Stomach (tissue), 9 donors: ENCODE results near the gene CACNG4. TPM values are rescaled to one million over a fixed set of nuclear protein-coding genes. Genes with fewer than 3 reads are reported as not detected.

Experiments used
- DNase-seq, 2 donors: peaks; one replicate each; pipeline versions ENCODE4 v3.0.0 to v3.0.0-alpha.2; 2013 to 2019
- H3K27ac ChIP-seq, 5 donors: fragments of 200-600 bp in 4 of 5; sonication (generic) in 4 of 5; one replicate each; pipeline ENCODE4 v1.5.1; 2013 to 2019; ENCODE audit warnings: mild to moderate bottlenecking in 1 of 5, moderate library complexity in 1 of 5
- H3K27me3 ChIP-seq, 3 donors: fragments of 200-600 bp; sonication (generic); one replicate each; pipeline ENCODE4 v1.5.1; 2017 to 2019; ENCODE audit warnings: mixed run types in 1 of 3
- H3K36me3 ChIP-seq, 4 donors: fragments of 200-600 bp; sonication (generic); 1 replicate in 3 of 4; 2 replicates in 1 of 4; pipeline ENCODE4 v1.5.1; 2016 to 2019
- H3K4me1 ChIP-seq, 4 donors: fragments of 200-600 bp; sonication (generic); one replicate each; pipeline ENCODE4 v1.5.1; 2016 to 2019
- H3K4me3 ChIP-seq, 4 donors: fragments of 200-600 bp; sonication (generic) in 3 of 4; one replicate each; pipeline ENCODE4 v1.5.1; 2016 to 2019; ENCODE audit warnings: mild to moderate bottlenecking in 1 of 4
- H3K9me3 ChIP-seq, 4 donors: fragments of 200-600 bp; sonication (generic); one replicate each; pipeline ENCODE4 v1.5.1; 2016 to 2019
- EP300 ChIP-seq: sonication (generic); formaldehyde crosslinking; IDR thresholded peaks from one replicate; pipeline ENCODE4 v1.6.1; 2017; ENCODE audit warnings: antibody characterized with exemption
- POLR2A ChIP-seq, 4 donors: fragments of 450-650 bp; IDR thresholded peaks; one replicate each; pipeline ENCODE4 v1.6.1; 2016; ENCODE audit warnings: antibody characterized with exemption in 4 of 4, control low read depth in 2 of 4, mild to moderate bottlenecking in 1 of 4, moderate library complexity in 1 of 4
- POLR2AphosphoS5 ChIP-seq, 3 donors: sonication (generic); formaldehyde crosslinking; IDR thresholded peaks; one replicate each; pipeline ENCODE4 v1.6.1; 2016; ENCODE audit warnings: antibody characterized with exemption in 3 of 3
- WGBS, 5 donors: extraction: QIAGEN DNeasy Blood & Tissue Kit in 3 of 5; methylation state at CpG; one replicate each; pipeline versions ENCODE4 v1.1.5 to v1.1.7; 2013 to 2018; 5-methylcytosine and 5-hydroxymethylcytosine counted together
- intact Hi-C: fragments of 100-400 bp; cut with DNase I; formaldehyde crosslinking; loops from one replicate; pipeline ENCODE4 v1.15.1; 2023; ENCODE audit warnings: low total_unique reads
- polyA plus RNA-seq, 3 donors: library from polyadenylated mRNA; stranded (reverse); fragments of 200-250 nt; gene quantifications; one replicate each; pipeline ENCODE4 v1.2.3, GENCODE V29; 2013
- total RNA-seq, 5 donors: library from RNA; depleted of rRNA; stranded (reverse); fragments of >200 nt; gene quantifications; one replicate each; pipeline versions ENCODE4 v1.1.0 to v1.2.3, GENCODE V29; 2014 to 2016
- TF ChIP-seq, protein P1 (sequence below), 7 experiments: fragments of 450-650 bp in 4 of 7; fragments of 200-600 bp in 3 of 7; sonication (generic) in 3 of 7; IDR thresholded peaks; one replicate each; pipeline ENCODE4 v1.5.1; 2016 to 2019; ENCODE audit warnings: antibody characterized with exemption in 7 of 7, control low read depth in 2 of 7, mild to moderate bottlenecking in 1 of 7
- donor health status: healthy with polysubstance abuse.
- donor health status: Bipolar disorder and iron deficiency.
- donor health status: healthy.

Gene CACNG4
- total and polyA plus RNA-seq, 8 donors: 0.15 to 8.8 (median 0.96) TPM; not detected in 2

DNA sequence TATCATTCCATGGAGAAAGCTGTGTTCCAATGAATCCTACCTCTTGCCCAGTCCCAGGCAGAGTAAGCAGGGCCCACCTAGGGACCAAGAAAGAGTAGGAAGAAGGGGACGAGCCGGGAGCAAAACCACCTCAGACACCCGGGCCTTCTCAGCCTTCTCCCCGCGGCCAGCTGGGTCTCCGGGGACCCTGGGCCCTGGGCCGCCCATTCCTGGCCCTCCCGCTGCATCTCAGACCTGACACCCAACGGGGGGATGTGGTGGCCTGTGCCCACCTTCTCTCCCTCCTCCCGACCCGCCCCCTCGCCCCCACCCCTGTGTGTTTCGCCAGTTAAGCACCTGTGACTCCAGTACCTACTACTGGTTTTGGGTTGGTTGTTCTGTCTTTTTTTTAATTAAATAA, 68.5 kb downstream of the CACNG4 start:
- WGBS, 5 donors: 85 to 94% (median 91%) methylated on average over 13 of the region's 13 CpGs

DNA sequence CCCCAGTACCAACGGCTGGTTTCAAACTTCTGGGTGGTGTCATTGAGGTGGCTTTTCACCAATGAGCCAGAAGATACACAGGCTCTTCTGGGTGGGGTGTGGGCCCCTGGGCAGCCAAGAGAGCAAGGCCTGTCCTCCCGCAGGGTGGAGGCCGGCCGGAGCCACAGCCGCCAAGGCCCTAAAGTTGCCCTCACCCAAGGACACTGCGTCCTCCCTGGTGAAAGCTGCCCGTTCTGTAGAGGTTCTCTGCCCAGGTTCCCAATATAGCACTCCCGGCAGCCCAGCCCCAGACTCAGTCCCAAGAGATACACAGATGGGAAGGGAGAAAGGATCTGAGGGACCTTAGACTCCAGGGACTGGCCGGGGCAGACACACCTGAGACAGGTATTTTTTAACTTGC, 69.1 kb downstream of the CACNG4 start:
- H3K4me1 ChIP-seq: no peaks in the 10 kb centered on the region
- no peak overlapping the region for H3K4me3 ChIP-seq
- H3K9me3 ChIP-seq: no peaks in the 10 kb centered on the region
- H3K27me3 ChIP-seq: no peaks in the 10 kb centered on the region
- no peak overlapping the region for H3K27ac ChIP-seq
- no peak for TF ChIP-seq EP300
- no peak for TF ChIP-seq POLR2A (IDR thresholded peaks at IDR 0.05)
- TF ChIP-seq, protein P1, sequence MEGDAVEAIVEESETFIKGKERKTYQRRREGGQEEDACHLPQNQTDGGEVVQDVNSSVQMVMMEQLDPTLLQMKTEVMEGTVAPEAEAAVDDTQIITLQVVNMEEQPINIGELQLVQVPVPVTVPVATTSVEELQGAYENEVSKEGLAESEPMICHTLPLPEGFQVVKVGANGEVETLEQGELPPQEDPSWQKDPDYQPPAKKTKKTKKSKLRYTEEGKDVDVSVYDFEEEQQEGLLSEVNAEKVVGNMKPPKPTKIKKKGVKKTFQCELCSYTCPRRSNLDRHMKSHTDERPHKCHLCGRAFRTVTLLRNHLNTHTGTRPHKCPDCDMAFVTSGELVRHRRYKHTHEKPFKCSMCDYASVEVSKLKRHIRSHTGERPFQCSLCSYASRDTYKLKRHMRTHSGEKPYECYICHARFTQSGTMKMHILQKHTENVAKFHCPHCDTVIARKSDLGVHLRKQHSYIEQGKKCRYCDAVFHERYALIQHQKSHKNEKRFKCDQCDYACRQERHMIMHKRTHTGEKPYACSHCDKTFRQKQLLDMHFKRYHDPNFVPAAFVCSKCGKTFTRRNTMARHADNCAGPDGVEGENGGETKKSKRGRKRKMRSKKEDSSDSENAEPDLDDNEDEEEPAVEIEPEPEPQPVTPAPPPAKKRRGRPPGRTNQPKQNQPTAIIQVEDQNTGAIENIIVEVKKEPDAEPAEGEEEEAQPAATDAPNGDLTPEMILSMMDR (IDR thresholded peaks at IDR 0.05): no peak
- no peak for TF ChIP-seq POLR2AphosphoS5 (IDR thresholded peaks at IDR 0.05)
- no peaks in the 10 kb centered on the region for H3K36me3 ChIP-seq
- no peak for DNase-seq
- intact Hi-C loops: no loop called here
- WGBS, 5 donors: 90 to 94% (median 93%) methylated on average over 3 to 9 of the region's 9 CpGs

More for the DNA sequence above, 68.5 kb downstream of the CACNG4 start:
- TF ChIP-seq POLR2AphosphoS5 (IDR thresholded peaks at IDR 0.05): no peak
- TF ChIP-seq, protein P1 (IDR thresholded peaks at IDR 0.05): no peak
- intact Hi-C loops: no loop called here
- no peaks in the 10 kb centered on the region for H3K9me3 ChIP-seq
- H3K4me3 ChIP-seq: no peak overlapping the region
- no peak overlapping the region for H3K27ac ChIP-seq
- H3K36me3 ChIP-seq: no peaks in the 10 kb centered on the region
- no peak for DNase-seq
- no peaks in the 10 kb centered on the region for H3K27me3 ChIP-seq
- H3K4me1 ChIP-seq: no peaks in the 10 kb centered on the region

DNA sequence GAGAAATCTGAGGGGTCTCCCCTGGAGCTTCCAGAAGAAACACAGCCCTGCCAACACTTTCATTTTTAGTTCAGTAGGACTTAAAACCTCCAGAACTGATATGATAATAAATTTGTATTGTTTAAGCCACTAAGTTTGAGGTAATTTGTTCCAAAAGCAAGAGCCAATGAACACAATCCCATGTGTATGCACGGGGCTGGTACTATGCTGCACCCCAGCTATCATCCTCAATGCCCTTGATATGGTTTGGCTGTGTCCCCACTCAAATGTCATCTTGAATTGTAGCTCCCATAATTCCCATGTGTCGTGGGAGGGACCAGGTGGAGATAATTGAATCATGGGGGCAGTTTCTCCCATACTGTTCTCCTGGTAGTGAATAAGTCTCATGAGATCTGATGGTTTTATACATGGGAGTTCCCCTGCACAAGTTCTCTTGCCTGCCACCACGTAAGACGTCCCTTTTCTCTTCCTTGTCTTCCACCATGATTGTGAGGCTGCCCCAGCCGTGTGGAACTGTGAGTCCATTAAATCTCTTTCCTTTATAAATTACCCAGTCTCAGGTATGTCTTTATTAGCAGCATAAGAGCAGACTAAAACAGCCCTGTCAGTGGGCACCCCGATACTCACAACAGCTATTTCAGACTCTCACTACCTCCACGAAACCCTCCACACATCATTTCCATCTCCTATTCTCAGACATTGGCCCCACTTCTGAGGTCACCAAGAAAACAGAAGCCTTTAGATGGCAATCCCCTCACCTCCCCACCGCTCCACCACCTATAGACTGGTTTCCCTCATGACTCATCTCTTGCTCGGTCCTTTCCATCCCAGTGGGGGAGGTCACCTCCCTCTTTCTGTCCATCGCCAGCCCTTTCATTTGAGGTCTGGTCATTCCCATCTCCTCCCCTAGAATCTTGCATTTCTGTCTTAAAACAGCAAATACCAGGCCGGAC, 70.9 kb downstream of the CACNG4 start:
- 73 to 85% (median 78%) methylated on average over 10 to 11 of the region's 11 CpGs for WGBS, 5 donors
- Histone ChIP-seq H3K4me1 (no peaks in the 10 kb centered on the region), H3K4me3 (no peak overlapping the region), H3K9me3 (no peaks in the 10 kb centered on the region), H3K36me3 (no peaks in the 10 kb centered on the region), H3K27me3 (no peaks in the 10 kb centered on the region), H3K27ac (no peak overlapping the region)
- TF ChIP-seq, protein P1 (IDR thresholded peaks at IDR 0.05): no peak
- no peak for TF ChIP-seq POLR2AphosphoS5 (IDR thresholded peaks at IDR 0.05)
- intact Hi-C loops: no loop called here
- DNase-seq: no peak

DNA sequence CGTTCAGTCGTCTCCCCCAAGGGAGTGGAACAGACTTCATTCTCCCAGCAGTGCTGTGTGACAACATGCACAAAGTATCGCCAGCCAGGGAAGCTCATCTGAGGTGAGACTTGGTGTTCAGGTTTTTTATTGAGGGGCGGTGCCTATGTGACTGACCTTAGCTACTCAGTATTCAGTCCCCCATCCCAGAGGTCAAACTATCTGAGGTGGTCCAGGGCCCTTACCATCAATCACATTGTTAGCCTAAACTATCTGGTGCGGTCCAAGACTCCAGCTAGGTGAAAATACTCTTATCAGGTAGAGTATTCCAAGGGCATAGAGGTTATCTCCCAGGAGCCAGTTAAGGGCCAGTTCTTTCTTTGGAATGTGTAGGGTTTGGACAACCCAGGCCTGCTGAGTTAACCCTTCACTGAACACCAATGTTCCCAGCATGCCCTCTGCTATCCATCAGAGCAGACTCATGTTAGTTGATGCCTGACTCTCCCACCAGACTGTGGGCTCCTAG, 74.4 kb downstream of the CACNG4 start:
- intact Hi-C loops: no loop called here
- H3K9me3 ChIP-seq: no peaks in the 10 kb centered on the region
- no peaks in the 10 kb centered on the region for H3K4me1 ChIP-seq
- TF ChIP-seq POLR2AphosphoS5 (IDR thresholded peaks at IDR 0.05) (no peak), POLR2A (IDR thresholded peaks at IDR 0.05) (no peak), EP300 (no peak)
- TF ChIP-seq, protein P1 (IDR thresholded peaks at IDR 0.05): no peak
- no peak overlapping the region for H3K4me3 ChIP-seq
- no peaks in the 10 kb centered on the region for H3K36me3 ChIP-seq
- no peak for DNase-seq
- 19 to 34% (median 24%) methylated on average over 5 of the region's 5 CpGs for WGBS, 5 donors
- H3K27me3 ChIP-seq: no peaks in the 10 kb centered on the region
- H3K27ac ChIP-seq: no peak overlapping the region
